Suprapubic skin (tissue), 4 donors: ENCODE results near the gene L3MBTL2. TPM values are rescaled to one million over a fixed set of nuclear protein-coding genes. Genes with fewer than 3 reads are reported as not detected.
"Not testable (repeated sequence)": the region's sequence is repeated elsewhere in the genome, so short reads cannot be mapped to it uniquely, and the experiment has no call there.

Source experiments
- DNase-seq, 2 donors: peaks; one replicate each; pipeline ENCODE4 v3.0.0-alpha.2; 2019; ENCODE audit warnings: low spot score in 2 of 2
- H3K27ac ChIP-seq: fragments of 200-600 bp; sonication (generic); one replicate; pipeline ENCODE4 v1.5.1; 2019
- H3K27me3 ChIP-seq: fragments of 200-600 bp; sonication (generic); one replicate; pipeline ENCODE4 v1.5.1; 2019
- H3K36me3 ChIP-seq: fragments of 200-600 bp; sonication (generic); one replicate; pipeline ENCODE4 v1.5.1; 2019
- H3K4me1 ChIP-seq: fragments of 200-600 bp; sonication (generic); one replicate; pipeline ENCODE4 v1.5.1; 2019
- H3K4me3 ChIP-seq: fragments of 200-600 bp; sonication (generic); one replicate; pipeline ENCODE4 v1.5.1; 2019; ENCODE audit warnings: mild to moderate bottlenecking
- H3K9me3 ChIP-seq: fragments of 200-600 bp; sonication (generic); one replicate; pipeline ENCODE4 v1.5.1; 2019
- EP300 ChIP-seq: sonication (generic); formaldehyde crosslinking; IDR thresholded peaks from one replicate; pipeline ENCODE4 v1.6.1; 2017; ENCODE audit warnings: antibody characterized with exemption
- POLR2A ChIP-seq, 2 donors: fragments of 450-650 bp; IDR thresholded peaks; one replicate each; pipeline ENCODE4 v1.6.1; 2017; ENCODE audit warnings: antibody characterized with exemption in 2 of 2, mild to moderate bottlenecking in 2 of 2, moderate library complexity in 2 of 2
- POLR2AphosphoS5 ChIP-seq, 3 donors: sonication (generic); formaldehyde crosslinking; IDR thresholded peaks; one replicate each; pipeline ENCODE4 v1.6.1; 2017; ENCODE audit warnings: antibody characterized with exemption in 3 of 3
- WGBS: methylation state at CpG from one replicate; pipeline ENCODE4 v1.1.5; 2018; 5-methylcytosine and 5-hydroxymethylcytosine counted together
- total RNA-seq, 4 donors: library from RNA; depleted of rRNA; stranded (reverse); fragments of >200 nt; gene quantifications; one replicate each; pipeline ENCODE4 v1.1.0, GENCODE V29; 2016
- TF ChIP-seq, protein P1 (sequence below), 2 donors: fragments of 200-600 bp in 1 of 2; fragments of 450-650 bp in 1 of 2; sonication (generic) in 1 of 2; IDR thresholded peaks; one replicate each; pipeline ENCODE4 v1.5.1; 2016 to 2019; ENCODE audit warnings: antibody characterized with exemption in 2 of 2, mild to moderate bottlenecking in 1 of 2, moderate library complexity in 1 of 2

L3MBTL2 gene
- total RNA-seq, 4 donors from 2014 or later: 13.2 to 36.5 (median 17.4) TPM

DNA sequence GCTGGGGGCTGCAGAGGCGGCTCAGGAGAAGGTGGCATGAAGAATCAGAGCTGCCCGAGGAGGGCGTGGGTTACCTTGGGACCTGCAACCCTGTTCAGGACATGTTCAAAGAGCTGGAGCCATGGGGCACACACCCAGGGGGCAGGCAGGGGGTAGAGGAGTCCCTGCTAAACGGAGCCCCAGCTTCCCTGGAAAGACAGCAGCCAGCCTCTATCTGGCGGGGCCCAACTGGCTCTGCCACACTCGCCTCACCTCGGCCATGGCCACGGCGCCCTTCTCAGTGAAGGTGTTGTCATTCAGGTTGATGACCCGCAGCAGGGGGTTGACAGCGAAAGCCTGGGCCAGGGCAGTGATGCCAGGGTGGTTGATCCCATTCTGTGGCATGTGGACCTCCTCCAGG lies 52.6 kb downstream of the L3MBTL2 start:
- peaks cover 95% of the 10 kb centered on the region for H3K36me3 ChIP-seq
- 90% methylated on average over 11 of the region's 11 CpGs for WGBS
- no peak for DNase-seq

DNA sequence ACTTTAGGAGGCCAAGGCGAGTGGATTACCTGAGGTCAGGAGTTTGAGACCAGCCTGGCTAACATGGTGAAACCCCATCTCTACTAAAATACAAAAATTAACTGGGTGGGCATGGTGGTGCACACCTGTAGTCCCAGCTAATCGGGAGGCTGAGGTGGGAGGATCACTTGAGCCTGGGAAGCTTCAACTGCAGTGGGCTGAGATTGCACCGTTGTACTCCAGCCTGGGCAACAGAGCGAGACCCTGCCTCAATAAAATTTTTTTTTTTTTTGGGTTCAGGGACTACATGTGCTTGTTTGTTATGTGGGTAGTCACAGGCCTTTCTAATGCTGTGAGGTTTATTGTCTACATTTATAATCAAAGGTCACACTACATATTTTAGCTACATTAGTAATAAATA lies 54.6 kb downstream of the L3MBTL2 start:
- H3K27me3 ChIP-seq, H3K9me3 ChIP-seq, H3K4me1 ChIP-seq, H3K4me3 ChIP-seq, DNase-seq, H3K27ac ChIP-seq: not testable (repeated sequence)
- WGBS: 98% methylated on average over 4 of the region's 4 CpGs
- H3K36me3 ChIP-seq: peaks cover 95% of the 10 kb centered on the region

More for the DNA sequence above, 52.6 kb downstream of the L3MBTL2 start:
- H3K27me3 ChIP-seq: no peaks in the 10 kb centered on the region
- no peak overlapping the region for H3K4me3 ChIP-seq
- H3K4me1 ChIP-seq: peaks cover 5% of the 10 kb centered on the region
- H3K9me3 ChIP-seq: no peaks in the 10 kb centered on the region
- TF ChIP-seq POLR2AphosphoS5 (IDR thresholded peaks at IDR 0.05) (no peak), POLR2A (IDR thresholded peaks at IDR 0.05) (no peak), EP300 (no peak)
- TF ChIP-seq, protein P1, sequence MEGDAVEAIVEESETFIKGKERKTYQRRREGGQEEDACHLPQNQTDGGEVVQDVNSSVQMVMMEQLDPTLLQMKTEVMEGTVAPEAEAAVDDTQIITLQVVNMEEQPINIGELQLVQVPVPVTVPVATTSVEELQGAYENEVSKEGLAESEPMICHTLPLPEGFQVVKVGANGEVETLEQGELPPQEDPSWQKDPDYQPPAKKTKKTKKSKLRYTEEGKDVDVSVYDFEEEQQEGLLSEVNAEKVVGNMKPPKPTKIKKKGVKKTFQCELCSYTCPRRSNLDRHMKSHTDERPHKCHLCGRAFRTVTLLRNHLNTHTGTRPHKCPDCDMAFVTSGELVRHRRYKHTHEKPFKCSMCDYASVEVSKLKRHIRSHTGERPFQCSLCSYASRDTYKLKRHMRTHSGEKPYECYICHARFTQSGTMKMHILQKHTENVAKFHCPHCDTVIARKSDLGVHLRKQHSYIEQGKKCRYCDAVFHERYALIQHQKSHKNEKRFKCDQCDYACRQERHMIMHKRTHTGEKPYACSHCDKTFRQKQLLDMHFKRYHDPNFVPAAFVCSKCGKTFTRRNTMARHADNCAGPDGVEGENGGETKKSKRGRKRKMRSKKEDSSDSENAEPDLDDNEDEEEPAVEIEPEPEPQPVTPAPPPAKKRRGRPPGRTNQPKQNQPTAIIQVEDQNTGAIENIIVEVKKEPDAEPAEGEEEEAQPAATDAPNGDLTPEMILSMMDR (IDR thresholded peaks at IDR 0.05): no peak
- H3K27ac ChIP-seq: no peak overlapping the region

DNA sequence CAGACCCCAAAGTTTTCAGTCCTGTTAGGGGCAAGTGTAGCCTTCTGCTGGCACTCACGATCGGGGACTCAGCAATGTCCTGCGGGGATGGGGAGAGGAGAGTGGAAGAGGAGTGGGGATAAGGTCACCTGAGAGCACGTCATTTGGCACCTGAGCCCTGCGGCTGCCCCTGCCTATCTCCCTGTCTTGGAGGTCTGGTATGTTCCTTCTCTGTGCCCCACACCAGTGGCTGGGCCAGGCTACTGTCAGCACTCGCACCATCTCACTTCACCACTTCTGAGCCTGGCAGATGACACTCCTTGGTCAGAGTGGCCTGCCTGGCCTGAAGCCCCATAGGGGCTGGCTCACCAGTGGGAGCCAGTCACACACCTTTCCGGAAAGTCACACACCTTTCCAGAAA lies 55.8 kb downstream of the L3MBTL2 start:
- Histone ChIP-seq H3K27ac (no peak overlapping the region), H3K4me1 (peaks cover 5% of the 10 kb centered on the region), H3K27me3 (no peaks in the 10 kb centered on the region), H3K4me3 (no peak overlapping the region), H3K9me3 (no peaks in the 10 kb centered on the region), H3K36me3 (peaks cover 94% of the 10 kb centered on the region)
- TF ChIP-seq POLR2AphosphoS5 (IDR thresholded peaks at IDR 0.05) (no peak), POLR2A (IDR thresholded peaks at IDR 0.05) (no peak), EP300 (no peak)
- TF ChIP-seq, protein P1 (IDR thresholded peaks at IDR 0.05): no peak
- 95% methylated on average over 7 of the region's 7 CpGs for WGBS
- DNase-seq: no peak

DNA sequence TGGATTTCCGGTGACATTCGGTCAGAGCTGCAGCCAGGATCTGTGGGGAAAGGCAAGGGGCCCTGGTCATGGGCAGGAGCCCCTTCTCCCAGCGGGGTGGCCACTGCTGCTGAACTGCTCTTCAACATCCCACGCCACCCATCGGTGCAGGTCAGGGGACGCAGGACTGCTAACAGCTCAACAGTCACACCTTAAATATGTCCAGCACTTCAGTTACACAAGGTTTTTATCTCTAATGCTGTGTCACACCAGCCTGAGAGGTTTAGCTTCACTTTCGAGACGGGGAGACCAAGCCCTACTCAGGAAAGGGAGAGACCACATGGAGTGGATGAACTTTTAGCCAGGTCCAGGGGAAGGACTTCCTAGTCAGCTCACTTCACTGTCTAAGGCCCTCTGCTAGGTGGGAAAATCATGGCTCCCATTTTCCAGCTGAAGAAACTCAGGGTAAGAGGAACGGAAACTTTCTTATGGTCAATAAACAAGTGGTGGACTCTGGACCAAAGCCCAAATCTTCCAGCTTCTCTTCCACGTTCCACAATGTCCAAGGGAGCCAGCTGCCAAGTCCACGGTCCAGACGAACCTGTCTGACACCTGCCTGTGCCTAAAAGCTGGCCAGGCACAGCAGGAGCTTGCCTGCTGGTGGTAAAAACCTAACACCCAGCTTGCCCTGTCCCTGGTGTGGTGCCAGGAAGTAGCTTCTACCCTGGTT lies 56.6 kb downstream of the L3MBTL2 start:
- DNase-seq: no peak
- no peak overlapping the region for H3K27ac ChIP-seq
- peaks cover 91% of the 10 kb centered on the region for H3K36me3 ChIP-seq
- 89% methylated on average over 8 of the region's 12 CpGs for WGBS
- H3K4me3 ChIP-seq: no peak overlapping the region
- no peaks in the 10 kb centered on the region for H3K27me3 ChIP-seq
- no peak for TF ChIP-seq EP300
- TF ChIP-seq POLR2A (IDR thresholded peaks at IDR 0.05): no peak
- TF ChIP-seq POLR2AphosphoS5 (IDR thresholded peaks at IDR 0.05): no peak
- TF ChIP-seq, protein P1 (IDR thresholded peaks at IDR 0.05): no peak
- peaks cover 1% of the 10 kb centered on the region for H3K4me1 ChIP-seq
- H3K9me3 ChIP-seq: no peaks in the 10 kb centered on the region

DNA sequence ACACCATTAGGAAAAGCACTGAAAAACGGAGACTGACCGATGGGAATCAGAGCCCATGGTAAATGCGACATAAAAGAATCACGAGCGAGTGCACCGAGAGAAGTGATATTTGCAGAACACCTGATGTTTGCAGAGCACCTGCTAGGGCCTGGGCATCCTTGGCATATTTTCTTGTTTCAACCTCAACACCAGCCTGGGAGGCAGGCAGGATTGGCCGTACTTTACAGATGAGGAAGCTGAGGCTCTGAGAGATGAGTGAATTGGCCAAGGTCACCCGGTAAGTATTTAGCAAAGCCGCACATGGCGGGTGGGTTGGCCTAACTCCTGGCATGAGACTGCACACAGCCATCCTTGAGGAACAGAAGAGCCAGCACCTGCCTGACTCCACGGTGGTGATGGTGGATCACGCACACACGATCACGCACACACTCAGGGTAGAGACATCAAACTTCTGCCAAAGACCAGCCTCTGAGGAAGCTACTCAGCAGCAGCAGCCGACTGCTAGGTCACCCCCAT lies 57.2 kb downstream of the L3MBTL2 start:
- H3K27ac ChIP-seq: no peak overlapping the region
- H3K4me1 ChIP-seq: no peaks in the 10 kb centered on the region
- H3K36me3 ChIP-seq: peaks cover 91% of the 10 kb centered on the region
- DNase-seq: no peak
- H3K9me3 ChIP-seq: no peaks in the 10 kb centered on the region
- no peak overlapping the region for H3K4me3 ChIP-seq
- TF ChIP-seq, protein P1 (IDR thresholded peaks at IDR 0.05): no peak
- TF ChIP-seq EP300 (no peak), POLR2A (IDR thresholded peaks at IDR 0.05) (no peak), POLR2AphosphoS5 (IDR thresholded peaks at IDR 0.05) (no peak)
- 87% methylated on average over 10 of the region's 15 CpGs for WGBS
- H3K27me3 ChIP-seq: no peaks in the 10 kb centered on the region
